Stomach smooth muscle (tissue), 2 donors: ENCODE results near the gene TFB2M.

ENCODE experiments used
- H3K27ac ChIP-seq: one replicate; pipeline ENCODE4 v1.7.0; 2013; ENCODE audit warnings: mild to moderate bottlenecking, low read length, inconsistent platforms
- H3K27me3 ChIP-seq, 2 donors: one replicate each; pipeline ENCODE4 v1.7.0; 2013; ENCODE audit warnings: low read length in 2 of 2; ENCODE audit not compliant: insufficient read depth in 2 of 2, control insufficient read depth in 1 of 2
- H3K36me3 ChIP-seq, 2 donors: one replicate each; pipeline ENCODE4 v1.7.0; 2013; ENCODE audit warnings: low read length in 2 of 2; ENCODE audit not compliant: control insufficient read depth in 2 of 2, insufficient read depth in 2 of 2
- H3K4me1 ChIP-seq: one replicate; pipeline ENCODE4 v1.7.0; 2013; ENCODE audit warnings: low read length; ENCODE audit not compliant: control insufficient read depth, insufficient read depth
- H3K4me3 ChIP-seq, 2 donors: one replicate each; pipeline ENCODE4 v1.7.0; 2013; ENCODE audit warnings: low read length in 2 of 2
- H3K9ac ChIP-seq, 2 donors: one replicate each; pipeline ENCODE4 v1.7.0; 2013; ENCODE audit warnings: low read length in 2 of 2, mild to moderate bottlenecking in 1 of 2
- H3K9me3 ChIP-seq, 2 donors: one replicate each; pipeline ENCODE4 v1.7.0; 2013; ENCODE audit warnings: low read length in 2 of 2; ENCODE audit not compliant: control insufficient read depth in 2 of 2
- donor health status: healthy.
- donor health status: Pancreatic carcinoma.

Gene TFB2M

DNA sequence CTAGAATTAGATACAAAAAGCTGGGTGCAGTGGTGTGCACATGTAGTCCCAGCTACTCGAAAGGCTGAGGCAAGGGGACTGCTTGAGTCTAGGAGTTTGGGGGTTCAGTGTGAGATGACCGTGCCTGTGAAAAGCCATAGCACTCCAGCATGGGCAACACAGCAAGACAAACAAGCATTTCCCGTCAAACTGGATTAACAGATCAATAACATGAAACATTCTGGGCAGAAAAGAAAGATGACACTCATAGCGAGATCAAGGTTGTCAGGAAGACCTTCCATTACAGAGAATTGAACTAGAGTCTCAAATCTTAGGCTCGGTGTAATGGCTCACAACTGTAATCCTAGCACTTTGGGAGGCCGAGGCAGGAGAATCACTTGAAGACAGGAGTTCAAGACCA, 14.0 kb downstream of the TFB2M start:
- H3K27ac ChIP-seq: no peak overlapping the region
- H3K9ac ChIP-seq: no peak overlapping the region
- no peaks in the 10 kb centered on the region for H3K9me3 ChIP-seq
- no peaks in the 10 kb centered on the region for H3K27me3 ChIP-seq
- H3K4me3 ChIP-seq: no peak overlapping the region
- H3K4me1 ChIP-seq: no peaks in the 10 kb centered on the region
- peaks cover 27 to 35% of the 10 kb centered on the region in 2 donors for H3K36me3 ChIP-seq

DNA sequence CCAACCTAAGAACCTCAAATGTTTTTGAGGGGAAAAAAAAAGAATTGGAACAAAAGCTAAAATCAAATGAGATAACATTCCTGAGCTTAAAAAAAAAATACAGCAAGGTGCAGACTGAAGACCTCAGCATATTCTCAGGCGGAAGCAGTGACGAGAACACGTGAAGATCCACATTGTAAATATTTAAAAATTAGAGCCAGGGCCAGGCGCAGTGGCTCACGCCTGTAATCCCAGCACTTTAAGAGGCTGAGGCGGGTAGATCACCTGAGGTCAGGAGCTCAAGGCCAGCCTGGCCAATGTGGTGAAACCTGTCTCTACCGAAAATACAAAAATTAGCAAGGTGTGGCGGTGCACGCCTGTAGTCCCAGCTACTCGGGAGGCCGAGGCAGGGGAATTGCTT, 15.7 kb downstream of the TFB2M start:
- Histone ChIP-seq H3K27ac (no peak overlapping the region), H3K4me3 (no peak overlapping the region), H3K9me3 (no peaks in the 10 kb centered on the region), H3K27me3 (no peaks in the 10 kb centered on the region), H3K4me1 (no peaks in the 10 kb centered on the region), H3K9ac (no peak overlapping the region), H3K36me3 (peaks cover 20 to 30% of the 10 kb centered on the region in 2 donors)

DNA sequence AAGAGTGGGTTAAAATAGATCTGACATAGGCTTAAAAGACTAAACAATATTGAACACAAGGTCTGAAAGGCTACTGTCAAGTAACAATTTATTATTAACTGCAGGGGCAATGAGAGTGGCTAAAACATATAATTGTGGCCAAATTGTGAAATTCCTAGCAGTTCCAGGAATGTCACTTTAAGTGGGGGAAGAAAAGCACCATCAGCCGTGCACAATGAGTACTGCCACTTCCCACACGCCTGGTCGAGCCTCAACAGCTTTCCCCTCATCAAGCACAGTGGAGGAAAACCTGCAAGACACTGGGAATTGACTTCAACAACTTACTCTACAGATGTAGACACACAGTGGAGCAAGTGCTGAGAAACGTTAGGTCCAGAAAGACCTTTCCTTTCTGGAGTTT, 16.4 kb downstream of the TFB2M start:
- no peaks in the 10 kb centered on the region for H3K9me3 ChIP-seq
- no peaks in the 10 kb centered on the region for H3K27me3 ChIP-seq
- no peak overlapping the region for H3K27ac ChIP-seq
- no peak overlapping the region for H3K4me3 ChIP-seq
- H3K4me1 ChIP-seq: no peaks in the 10 kb centered on the region
- H3K9ac ChIP-seq: no peak overlapping the region
- peaks cover 20 to 26% of the 10 kb centered on the region in 2 donors for H3K36me3 ChIP-seq

DNA sequence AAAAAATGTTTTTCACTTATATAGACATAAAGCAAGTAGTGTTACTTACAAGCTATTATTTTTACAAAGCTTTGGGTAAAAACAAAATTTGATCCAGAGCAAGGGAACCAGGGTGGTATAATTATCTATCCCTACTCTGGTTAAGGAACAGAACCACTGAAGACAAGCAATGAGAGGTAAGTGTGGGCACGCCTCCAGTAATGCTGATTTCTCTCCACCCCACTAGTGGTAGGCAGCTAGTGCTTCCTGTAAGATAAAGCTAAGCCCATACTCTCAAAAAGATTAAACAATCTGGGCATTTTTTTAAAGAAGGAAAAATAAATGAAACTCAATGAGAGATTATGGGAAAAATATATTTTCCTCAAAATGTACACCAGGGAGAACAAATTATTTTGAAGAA, 22.1 kb downstream of the TFB2M start:
- Histone ChIP-seq H3K27ac (no peak overlapping the region), H3K9ac (no peak overlapping the region), H3K9me3 (no peaks in the 10 kb centered on the region), H3K4me1 (no peaks in the 10 kb centered on the region), H3K4me3 (no peak overlapping the region), H3K27me3 (no peaks in the 10 kb centered on the region), H3K36me3 (peaks cover 14 to 23% of the 10 kb centered on the region in 2 donors)

DNA sequence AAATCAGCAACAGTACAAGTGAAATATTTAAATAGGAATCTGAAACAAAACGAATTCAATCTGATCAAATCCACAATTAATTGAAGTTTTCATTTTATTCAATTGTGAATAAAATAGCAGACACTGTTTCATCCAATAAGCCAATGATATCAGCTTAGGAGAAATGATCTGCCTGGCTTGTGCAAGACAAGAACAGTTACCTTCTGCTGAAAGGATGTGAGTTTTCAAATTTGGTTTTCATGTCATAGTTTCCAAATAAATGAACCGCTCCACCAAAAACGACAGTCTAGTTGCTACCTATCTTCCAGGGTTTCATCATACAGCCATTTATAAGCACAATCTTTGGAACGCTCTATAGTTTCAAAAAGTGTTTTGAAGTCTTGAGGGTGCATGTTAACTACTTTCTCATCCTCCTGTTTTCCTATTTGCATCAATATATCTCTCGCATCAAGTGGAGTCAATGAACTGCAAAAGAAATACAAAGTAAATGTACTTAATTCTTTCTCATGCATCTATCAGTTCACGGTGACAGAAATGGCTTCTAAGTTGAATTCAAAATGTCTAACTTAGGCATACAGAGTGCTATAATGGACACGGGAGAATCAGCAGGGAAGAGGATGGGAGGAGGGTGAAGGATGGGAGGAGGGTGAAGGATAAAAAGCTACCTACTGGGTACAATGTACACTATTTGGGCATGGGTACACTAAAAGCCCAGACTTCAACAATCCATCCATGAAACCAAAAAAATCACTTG, 25.1 kb downstream of the TFB2M start:
- Histone ChIP-seq H3K9me3 (no peaks in the 10 kb centered on the region), H3K27ac (no peak overlapping the region), H3K4me1 (no peaks in the 10 kb centered on the region), H3K36me3 (peaks cover 12 to 23% of the 10 kb centered on the region in 2 donors), H3K9ac (no peak overlapping the region), H3K27me3 (no peaks in the 10 kb centered on the region), H3K4me3 (no peak overlapping the region)

DNA sequence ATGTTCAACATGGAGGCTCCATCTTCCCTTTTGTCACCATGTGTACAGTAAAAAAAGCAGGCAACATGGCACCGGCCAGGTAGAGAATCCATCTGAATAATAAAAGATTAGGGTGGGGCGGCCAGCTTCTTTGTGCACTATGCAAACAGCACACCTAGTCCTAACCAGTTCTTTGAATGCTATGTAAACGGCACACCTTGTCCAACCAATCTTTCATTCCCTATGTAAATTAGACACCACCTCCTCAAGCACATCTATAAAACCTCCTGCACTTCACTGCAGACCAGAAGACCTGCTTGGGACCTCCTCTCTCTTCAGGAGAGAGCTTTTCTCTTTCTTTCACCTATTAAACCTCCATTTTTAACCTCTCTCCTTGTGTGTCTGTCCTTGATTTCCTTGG, 28.2 kb downstream of the TFB2M start:
- H3K9me3 ChIP-seq: no peaks in the 10 kb centered on the region
- H3K9ac ChIP-seq: no peak overlapping the region
- H3K4me3 ChIP-seq: no peak overlapping the region
- H3K27ac ChIP-seq: no peak overlapping the region
- H3K36me3 ChIP-seq: peaks cover 5 to 15% of the 10 kb centered on the region in 2 donors
- H3K27me3 ChIP-seq: no peaks in the 10 kb centered on the region
- no peaks in the 10 kb centered on the region for H3K4me1 ChIP-seq

DNA sequence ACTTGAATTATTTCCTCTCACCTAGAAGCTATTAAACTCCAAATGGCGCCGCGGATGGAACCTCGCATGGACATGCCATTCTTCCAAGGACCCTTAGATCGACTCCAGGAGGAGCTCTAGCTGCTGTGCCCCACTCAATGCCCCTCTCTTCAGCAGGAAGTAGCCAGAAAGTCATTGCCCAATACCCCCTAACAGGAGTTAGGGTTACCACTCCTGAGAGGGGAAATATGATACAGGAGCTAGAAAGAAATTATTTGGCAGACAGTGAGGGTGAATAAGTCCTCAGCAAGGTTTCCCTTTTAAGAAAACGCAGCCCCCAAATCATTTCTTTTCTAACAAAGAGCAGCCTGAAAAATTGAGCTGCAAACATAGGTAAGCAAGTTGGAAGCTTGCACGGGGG, 28.6 kb downstream of the TFB2M start:
- Histone ChIP-seq H3K36me3 (peaks cover 5 to 14% of the 10 kb centered on the region in 2 donors), H3K27ac (no peak overlapping the region), H3K27me3 (no peaks in the 10 kb centered on the region)

DNA sequence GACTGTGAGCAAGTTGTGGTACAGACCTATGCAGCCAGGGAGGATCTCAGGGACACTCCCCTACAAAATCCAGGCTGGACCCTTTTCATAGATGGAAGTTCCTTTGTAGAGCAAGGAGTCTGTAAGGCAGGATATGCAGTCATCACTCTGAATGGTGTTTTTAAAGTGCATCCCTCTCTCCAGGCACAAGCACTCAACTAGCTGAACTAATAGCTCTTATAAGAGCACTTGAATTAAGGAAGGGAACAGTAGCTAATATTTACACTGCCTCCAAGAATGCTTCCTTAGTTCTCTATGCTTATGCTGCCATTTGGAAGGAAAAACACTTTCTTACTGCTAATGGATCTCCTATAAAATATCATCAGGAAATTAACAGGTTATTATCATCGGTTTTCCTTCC, 31.9 kb downstream of the TFB2M start:
- Histone ChIP-seq H3K27ac (no peak overlapping the region), H3K9ac (no peak overlapping the region), H3K9me3 (peaks cover 4 to 7% of the 10 kb centered on the region in 2 donors), H3K36me3 (no peaks in the 10 kb centered on the region), H3K27me3 (no peaks in the 10 kb centered on the region), H3K4me3 (no peak overlapping the region), H3K4me1 (no peaks in the 10 kb centered on the region)

More for the DNA sequence above, 28.6 kb downstream of the TFB2M start:
- H3K9ac ChIP-seq: no peak overlapping the region
- H3K4me1 ChIP-seq: no peaks in the 10 kb centered on the region
- no peaks in the 10 kb centered on the region for H3K9me3 ChIP-seq
- no peak overlapping the region for H3K4me3 ChIP-seq

DNA sequence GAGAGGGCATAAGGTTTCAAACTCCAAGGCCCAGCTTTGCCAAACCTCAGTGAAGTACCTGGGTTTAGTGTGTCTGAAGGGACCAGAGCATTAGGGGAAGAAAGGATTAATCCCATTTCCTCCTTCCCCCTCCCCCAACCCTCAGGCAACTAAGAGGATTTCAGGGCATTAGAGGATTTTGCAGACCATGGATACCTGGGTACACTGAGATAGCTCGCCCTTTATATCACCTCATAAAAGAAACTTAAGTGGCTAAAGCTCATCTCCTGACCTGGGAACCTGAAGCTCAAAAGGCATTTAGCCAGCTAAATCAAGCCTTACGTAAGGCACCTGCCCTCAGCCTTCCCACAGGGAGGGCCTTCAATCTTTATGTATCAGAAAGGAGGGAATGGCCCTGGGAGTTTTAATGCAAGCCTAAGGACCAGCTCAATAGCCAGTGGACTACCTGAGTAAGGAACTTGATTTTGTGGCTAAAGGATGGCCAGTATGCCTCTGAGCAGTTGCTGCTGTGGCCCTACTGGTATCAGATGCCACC, 32.6 kb downstream of the TFB2M start:
- Histone ChIP-seq H3K36me3 (no peaks in the 10 kb centered on the region), H3K4me1 (no peaks in the 10 kb centered on the region), H3K27me3 (no peaks in the 10 kb centered on the region), H3K9ac (no peak overlapping the region), H3K27ac (no peak overlapping the region), H3K9me3 (peaks cover 4 to 7% of the 10 kb centered on the region in 2 donors), H3K4me3 (no peak overlapping the region)

DNA sequence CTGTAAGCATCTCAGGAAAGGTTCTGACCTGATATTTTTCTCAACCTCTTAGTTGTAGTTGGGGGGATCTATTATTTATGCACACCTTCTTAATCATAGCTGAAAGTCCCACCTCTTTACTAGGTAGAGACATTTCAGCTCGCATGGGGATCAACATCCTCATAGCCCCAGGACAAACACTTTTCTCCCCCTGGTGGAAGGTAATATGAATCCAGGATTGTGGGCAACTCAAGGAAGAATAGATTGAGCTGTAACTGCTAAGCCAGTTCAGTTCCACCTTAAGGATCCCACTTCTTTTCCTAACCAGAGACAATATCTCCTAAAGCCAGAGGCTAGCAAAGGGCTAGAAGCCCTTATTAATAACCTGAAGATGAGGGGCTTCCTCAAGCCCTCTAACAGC, 33.5 kb downstream of the TFB2M start:
- peaks cover 4 to 7% of the 10 kb centered on the region in 2 donors for H3K9me3 ChIP-seq
- H3K4me3 ChIP-seq: no peak overlapping the region
- H3K4me1 ChIP-seq: no peaks in the 10 kb centered on the region
- H3K9ac ChIP-seq: no peak overlapping the region
- H3K27me3 ChIP-seq: no peaks in the 10 kb centered on the region
- no peaks in the 10 kb centered on the region for H3K36me3 ChIP-seq
- no peak overlapping the region for H3K27ac ChIP-seq

DNA sequence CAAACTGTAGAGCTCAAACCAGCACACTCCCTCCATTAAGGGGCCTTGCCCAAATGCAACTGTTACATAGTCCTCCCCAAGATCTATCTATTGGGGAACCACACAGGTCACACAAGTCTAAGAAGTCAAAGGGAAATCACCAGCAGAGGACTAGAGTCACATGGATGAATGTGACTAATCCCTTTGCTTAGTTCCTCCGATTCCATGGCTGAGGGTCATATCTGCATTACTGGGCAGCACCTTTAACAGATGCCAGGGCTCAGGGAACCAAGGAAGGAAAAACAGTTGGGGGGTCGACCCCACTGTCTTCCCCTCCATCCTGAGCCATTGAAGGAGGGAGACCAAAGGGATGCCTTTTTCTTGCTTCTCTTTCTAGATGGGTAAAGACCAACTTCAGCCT, 35.6 kb downstream of the TFB2M start:
- Histone ChIP-seq H3K4me1 (no peaks in the 10 kb centered on the region), H3K27ac (no peak overlapping the region), H3K9me3 (peaks cover 4 to 7% of the 10 kb centered on the region in 2 donors), H3K27me3 (no peaks in the 10 kb centered on the region), H3K36me3 (no peaks in the 10 kb centered on the region), H3K4me3 (no peak overlapping the region), H3K9ac (no peak overlapping the region)
